GM18526 (cell line): ENCODE data around the gene PITPNC1.

Source experiments
- POLR2A ChIP-seq: IDR thresholded peaks from 3 replicates; pipeline ENCODE4 v1.6.1; 2011; ENCODE audit not compliant: insufficient read length; ENCODE audit errors: extremely low read depth

PITPNC1 gene

DNA sequence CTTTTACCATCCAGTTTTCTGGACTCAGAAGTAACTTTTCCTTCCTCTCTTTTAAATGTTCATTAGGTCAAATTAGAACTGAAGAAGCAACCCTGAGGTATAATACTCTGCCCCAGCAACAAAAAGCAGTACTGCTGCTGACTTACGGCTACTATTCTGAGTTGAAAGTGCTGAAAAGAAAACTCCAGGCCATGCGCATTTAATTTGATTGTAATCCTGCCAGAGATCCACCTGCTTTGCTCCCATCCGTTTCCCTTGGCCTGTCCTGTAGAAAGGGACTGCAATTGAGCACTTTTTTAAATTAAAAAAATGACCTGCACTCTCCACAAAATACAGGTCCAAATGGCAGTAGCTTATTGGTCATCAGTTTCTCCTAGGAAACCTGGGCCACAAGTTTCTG lies 61.6 kb downstream of the PITPNC1 start:
- TF ChIP-seq POLR2A = no peak

DNA sequence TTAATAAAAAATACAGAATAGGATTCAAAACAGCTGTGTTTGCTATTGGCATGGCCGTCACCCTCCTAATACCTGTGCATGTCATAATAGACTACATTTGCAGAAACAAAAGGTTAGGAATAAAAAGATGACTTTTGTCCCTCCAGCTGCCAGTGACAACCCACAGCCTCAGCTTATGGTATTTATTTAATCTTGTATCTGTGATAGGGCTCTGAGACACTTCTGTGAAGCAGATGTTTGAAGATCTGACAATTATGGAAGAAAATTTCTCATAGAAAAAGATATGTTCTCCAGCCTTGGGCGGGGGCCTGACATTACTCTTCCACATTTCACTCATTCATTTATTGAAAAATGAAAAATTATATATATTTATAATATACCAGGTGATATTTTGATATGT lies 62.2 kb downstream of the PITPNC1 start:
- no peak for TF ChIP-seq POLR2A

DNA sequence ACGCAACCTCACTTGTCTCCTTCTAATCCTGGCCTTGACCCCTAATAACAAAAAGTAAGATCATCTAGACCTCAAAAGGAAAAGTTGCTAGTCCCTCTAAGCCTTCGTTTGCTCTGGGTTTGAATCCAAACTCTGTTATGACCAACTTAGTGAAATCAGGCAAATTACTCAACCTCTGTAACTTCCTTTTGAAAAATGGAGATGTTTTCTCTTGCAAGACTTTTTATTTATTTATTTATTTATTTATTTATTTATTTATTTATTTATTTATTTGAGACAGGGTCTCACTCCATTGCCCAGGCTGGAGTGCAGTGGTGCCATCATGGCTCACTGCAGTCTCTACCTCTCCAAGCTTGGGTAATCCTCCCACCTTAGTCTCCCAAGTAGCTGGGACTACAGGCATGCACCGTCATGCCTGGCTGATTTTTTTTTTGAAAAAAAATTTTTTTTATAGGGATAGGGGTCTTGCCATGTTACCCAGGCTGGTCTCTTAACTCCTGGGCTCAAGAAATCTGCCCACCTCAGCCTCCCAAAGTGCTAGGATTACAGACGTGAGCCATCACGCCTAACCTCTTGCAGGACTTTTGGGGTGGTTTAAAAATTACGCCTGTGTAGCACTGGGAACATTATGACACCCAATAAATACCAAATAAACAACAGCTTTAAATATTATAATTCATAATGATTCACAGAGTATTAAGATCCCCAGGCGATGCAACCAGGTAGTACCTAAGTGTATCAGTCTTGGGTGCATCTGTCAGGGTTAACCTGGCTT lies 63.4 kb downstream of the PITPNC1 start:
- no peak for TF ChIP-seq POLR2A

DNA sequence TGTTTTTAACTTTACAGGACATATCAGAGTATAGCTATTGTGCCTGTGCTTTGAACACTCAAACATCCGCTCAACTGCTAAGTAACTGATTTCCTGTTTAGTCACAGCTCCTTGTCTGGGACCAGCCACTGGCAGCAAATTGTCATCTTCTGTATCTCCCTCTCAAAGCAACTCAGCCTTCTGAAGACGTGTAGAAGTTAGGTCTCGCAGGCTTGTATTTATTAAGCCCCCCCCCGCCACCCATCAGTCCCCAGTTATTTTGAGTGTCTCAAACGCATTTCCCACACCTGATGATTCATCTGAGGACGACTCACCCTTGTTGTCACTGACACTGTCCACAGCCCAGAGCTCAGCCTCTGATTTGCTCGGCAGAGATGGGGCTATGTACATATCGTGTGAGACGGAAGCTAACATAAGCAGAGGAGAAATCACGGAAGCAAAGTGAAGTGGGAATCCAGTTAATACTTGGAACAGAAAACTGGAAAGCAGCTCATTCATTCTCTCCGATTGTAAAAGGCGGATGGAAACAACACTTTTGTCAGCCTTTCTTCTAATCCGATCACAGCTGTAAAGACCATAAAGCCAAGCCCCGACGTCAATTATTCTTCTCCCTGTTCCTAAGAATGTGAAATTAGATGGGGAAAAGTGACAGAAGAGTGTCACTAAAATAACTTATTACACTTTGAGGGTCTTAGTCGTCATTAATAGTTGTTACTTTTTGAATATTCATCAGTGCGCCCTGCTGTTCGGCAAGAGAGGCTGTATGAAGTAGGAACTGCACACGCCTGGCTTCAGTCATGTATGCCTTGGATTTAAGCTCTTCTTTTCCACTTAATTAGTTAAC lies 64.2 kb downstream of the PITPNC1 start:
- TF ChIP-seq POLR2A = no peak

DNA sequence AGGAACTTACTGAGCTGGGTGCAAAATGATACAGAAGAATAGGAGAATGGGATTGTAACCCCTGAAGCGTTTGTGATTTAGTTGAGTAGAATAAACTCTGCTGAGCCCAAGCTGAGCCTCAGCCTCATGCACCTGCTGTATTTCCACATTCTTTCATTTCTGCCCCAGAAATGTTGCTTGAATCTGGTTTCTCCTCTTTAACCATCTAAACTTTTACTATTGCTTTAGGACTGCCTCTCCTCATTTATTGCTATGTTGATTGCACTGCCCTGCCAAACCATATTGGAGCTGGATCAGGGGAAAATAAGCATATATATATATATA lies 64.8 kb downstream of the PITPNC1 start:
- TF ChIP-seq POLR2A = no peak

DNA sequence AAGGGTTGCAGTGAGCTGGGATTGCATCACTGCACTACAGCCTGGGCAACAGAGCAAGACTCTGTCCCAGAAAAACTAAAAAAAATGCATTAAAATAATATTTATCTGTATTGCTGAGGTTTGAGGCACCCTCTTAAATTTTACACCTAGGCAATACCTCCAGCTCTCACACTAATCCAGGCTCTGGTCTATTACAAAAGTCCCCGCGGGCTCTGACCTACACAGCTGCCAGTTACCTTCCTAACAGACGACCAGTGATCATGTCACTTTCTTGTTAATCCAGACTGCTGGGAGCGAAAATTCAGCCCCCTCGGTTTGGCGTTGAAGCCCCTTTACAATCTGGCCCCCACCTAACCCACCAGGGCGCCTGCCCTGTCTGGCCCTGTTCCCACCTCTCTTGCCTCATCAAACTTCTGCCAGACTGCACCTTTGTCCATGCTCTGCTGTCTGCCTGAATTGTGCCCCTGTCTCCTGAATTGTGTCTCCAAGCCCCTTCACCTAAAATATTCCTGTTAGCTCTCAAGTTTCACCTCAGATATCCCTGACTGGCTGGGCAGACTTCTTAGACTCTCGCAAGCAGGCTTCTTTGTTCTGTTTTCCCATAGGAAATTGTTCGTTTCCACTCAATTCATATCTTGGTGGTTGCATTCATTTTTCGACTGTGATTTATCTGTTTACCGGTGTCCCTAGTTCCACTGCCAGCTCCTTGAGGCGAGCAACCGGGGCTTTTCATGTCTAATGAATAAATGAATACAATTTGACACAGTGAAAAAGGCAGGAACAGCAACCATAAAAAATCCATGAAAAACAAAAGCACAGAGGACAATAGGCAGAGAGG lies 65.9 kb downstream of the PITPNC1 start:
- TF ChIP-seq POLR2A = no peak

DNA sequence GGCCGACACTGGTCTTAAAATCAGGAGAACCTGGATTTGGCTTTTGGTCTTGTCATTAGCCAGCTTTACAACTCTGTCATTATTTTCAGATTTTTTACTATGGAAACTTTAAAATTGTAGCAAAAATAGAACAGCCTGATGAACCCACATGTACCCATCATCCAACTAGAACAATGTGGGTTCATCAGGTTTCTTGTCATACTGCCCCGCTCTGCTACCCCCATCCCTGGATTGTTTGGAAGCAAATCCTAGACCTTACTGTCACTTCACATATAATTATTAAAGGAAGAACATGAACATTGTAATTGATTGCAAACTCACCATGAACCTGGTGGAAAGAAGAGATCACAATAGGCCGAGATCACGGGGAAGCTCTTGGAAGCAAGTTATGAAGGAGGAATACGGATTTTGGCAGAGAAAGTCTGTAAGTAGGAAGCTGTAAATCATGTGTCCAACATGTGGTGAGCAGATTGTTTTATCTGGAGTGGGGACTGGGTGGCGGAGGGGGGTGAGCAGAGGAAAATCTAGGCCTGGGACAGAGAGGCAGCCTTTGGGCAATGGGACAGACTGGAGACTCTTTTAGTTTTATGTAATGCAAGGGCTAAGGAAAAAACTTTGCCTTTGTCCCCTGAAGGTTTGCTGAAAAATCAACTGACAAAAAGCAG lies 67.0 kb downstream of the PITPNC1 start:
- TF ChIP-seq POLR2A = no peak

DNA sequence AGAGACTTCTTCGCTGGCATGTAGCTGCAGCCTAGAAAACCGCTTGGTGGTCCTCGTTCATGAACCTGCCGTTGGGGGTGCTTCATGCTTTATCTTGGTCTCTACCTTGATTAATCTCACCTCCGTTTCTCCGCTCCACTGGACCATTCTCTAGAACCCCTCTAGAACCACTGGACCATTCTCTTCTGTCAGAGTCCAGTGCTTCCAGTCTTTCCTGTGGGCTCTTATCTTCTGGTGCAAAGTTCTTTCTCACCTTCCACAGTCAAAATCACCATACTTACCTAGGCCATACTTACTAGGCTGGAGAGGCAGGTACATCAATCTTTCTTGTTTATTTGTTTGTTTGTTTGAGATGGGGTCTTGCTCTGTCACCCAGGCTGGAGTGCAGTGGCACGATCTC lies 71.4 kb downstream of the PITPNC1 start:
- no peak for TF ChIP-seq POLR2A

DNA sequence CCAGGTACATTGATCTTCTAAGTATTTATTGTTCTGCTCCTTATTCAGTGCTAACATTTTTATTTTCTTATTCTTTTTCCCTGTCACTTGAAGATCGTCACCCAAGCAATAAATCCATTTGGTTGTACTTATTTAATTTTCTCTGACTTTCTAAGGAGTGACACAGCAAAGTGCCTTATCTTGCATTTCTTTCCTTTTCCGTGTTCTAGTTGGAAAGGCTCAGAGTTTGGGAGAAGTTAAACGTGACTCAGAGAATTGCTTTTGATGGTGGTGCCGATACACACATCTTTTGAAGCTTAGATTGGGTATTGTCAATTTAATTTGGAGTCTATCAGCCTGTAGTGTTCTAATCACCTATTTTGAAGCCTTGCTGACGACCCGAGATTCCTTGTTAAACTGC lies 72.0 kb downstream of the PITPNC1 start:
- no peak for TF ChIP-seq POLR2A

DNA sequence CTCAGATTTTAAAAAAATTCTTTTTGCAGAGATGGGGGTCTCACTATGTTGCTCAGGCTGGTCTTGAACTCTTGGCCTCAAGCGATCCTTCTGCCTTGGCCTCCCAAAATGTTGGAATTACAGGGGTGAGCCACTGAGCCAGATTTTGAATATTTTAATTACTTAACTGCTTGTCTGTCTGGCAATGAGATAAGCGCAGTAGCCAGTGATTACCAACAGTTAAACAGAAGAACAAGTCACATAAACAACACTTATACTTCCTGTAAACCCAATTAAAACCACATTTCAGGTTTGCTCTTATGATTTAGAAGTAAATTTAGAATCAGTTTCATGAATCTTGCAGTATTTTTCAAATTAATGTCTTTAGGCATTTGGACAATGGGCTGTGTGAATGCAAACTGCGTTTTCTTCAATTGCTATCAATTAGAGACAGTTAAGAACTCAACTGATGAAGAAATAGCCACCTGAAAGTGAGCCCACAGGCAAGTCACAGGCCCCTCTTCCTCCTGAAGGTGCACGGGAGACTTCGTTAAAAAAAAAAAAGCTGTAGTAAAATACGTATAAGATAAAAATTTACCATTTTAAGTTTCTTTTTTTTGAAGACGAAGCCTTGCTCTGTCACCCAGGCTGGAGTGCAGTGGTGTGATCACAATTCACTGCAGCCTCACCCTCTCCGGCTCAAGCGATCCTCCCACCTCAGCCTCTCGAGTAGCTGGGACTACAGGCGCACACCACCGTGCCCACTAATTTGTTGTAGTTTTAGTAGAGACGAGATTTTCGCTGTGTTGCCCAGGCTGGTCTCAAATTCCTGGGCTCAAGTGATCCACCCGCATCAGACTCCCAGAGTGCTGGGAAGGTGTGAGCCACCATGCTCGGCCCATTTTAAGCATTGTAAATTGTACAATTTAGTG lies 73.0 kb downstream of the PITPNC1 start:
- TF ChIP-seq POLR2A = no peak

DNA sequence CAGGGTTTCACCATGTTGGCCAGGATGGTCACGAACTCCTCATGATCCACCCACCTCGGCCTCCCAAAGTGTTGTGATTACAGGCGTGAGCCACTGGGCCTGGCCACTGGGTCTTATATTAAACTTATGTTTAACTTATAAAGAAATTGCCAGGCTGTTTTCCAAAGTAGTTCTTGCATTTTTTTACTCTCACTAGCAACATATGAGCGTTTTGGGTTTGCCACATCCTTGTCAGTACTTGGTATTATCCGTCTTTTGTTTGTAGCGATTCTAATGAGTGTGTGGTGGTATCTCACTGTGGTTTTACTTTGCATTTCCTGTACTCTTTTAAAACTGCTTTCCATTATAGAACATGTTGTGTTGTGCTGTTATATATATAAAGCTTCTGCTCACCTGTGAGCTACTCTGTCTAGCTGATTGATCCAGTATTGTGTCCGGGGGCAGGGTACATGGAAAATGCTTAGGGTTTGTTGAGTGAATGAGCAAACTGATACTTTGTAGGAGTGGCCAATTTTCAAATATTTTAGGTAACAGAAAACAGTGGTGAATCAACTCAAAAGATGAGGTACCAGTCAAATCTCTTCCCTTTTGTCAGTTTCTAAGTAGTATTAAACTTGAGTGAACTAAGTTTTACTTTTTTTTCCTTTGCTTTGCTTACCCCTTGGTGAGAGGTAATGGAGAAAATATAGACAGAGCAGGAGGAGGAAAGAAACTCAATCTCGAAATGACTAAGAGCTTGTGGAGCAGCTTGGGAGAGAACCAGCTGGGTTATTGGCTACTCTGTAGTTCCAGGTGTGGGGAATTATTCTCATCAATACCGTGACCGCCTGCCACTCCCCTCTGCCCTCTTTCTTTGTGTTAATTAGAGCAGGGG lies 75.8 kb downstream of the PITPNC1 start:
- no peak for TF ChIP-seq POLR2A

DNA sequence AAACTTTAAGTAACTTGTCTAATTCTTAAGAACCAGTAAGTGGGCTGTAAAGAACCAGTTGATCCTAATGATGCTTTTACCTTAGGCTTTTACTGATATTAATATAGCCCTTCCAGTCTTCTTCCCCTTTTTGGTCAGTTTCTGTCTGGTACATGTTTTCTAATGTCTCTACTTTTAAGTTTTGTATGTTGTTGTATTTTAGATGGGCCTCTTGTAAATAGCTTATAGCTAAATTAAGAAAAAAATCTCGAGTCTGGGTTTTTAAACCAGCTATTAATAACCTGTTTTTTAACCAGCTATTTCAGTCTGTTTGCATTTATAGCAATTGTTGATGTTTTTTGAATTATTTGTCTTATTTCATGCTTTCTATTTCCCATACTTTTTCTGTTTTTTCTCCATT lies 79.0 kb downstream of the PITPNC1 start:
- no peak for TF ChIP-seq POLR2A

DNA sequence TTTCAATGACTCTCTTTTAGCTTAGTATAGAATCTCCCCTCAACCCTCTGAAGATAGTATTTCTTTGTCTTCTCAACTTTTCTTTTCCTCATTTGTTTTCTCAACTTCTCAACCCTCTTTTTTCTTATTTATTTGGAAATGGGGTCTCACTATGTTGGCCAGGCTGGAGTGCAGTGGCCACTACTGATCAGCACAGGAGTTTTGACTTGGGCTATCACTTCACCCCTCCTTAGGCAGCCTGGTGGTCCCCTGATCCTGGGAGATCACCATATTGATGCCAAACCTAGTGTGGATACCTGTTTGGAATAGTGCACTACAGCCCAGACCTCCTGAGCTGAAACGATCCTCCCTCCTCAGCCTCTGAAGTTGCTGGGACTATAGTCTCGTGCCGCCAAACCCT lies 79.8 kb downstream of the PITPNC1 start:
- TF ChIP-seq POLR2A = no peak
